Smooth muscle cell (in vitro differentiated cells): Measurements from ENCODE around the gene LPAR2. TPM values are rescaled to one million over a fixed set of nuclear protein-coding genes. Genes with fewer than 3 reads are reported as not detected.
"Not testable (repeated sequence)": the region's sequence is repeated elsewhere in the genome, so short reads cannot be mapped to it uniquely, and the experiment has no call there.

Experiments
- DNase-seq: peaks from one replicate; lab custom pipeline; 2025; ENCODE audit not compliant: unreplicated experiment; lab: John Stamatoyannopoulos, UW
- H2AFZ ChIP-seq: fragments of 200-600 bp; sonication (generic); 2 replicates; pipeline ENCODE4 v1.6.0; 2016; ENCODE audit warnings: antibody characterized with exemption, low read depth, mild to moderate bottlenecking
- H3F3A ChIP-seq: fragments of 200-600 bp; sonication (generic); 2 replicates; pipeline ENCODE4 v1.6.0; 2017; ENCODE audit warnings: antibody characterized with exemption, low read depth
- H3K27ac ChIP-seq: fragments of 200-600 bp; sonication (generic); 2 replicates; pipeline ENCODE4 v1.5.1; 2016; ENCODE audit warnings: low read depth, mild to moderate bottlenecking
- H3K27me3 ChIP-seq: fragments of 200-600 bp; sonication (generic); 2 replicates; pipeline ENCODE4 v1.6.1; 2016; ENCODE audit warnings: low read depth, mild to moderate bottlenecking
- H3K36me3 ChIP-seq: fragments of 200-600 bp; sonication (generic); 2 replicates; pipeline ENCODE4 v1.5.1; 2016; ENCODE audit warnings: low read depth
- H3K4me1 ChIP-seq: fragments of 200-600 bp; sonication (generic); 2 replicates; pipeline ENCODE4 v1.5.1; 2016; ENCODE audit warnings: low read depth
- H3K4me2 ChIP-seq: fragments of 200-600 bp; sonication (generic); 2 replicates; pipeline ENCODE4 v1.6.0; 2016; ENCODE audit warnings: mild to moderate bottlenecking
- H3K4me3 ChIP-seq: fragments of 200-600 bp; sonication (generic); 2 replicates; pipeline ENCODE4 v1.5.1; 2016; ENCODE audit warnings: mild to moderate bottlenecking
- H3K79me2 ChIP-seq: fragments of 200-600 bp; sonication (generic); 2 replicates; pipeline ENCODE4 v1.6.0; 2016; ENCODE audit warnings: low read depth, mild to moderate bottlenecking
- H3K9ac ChIP-seq: fragments of 200-600 bp; sonication (generic); 2 replicates; pipeline ENCODE4 v1.6.0; 2016; ENCODE audit warnings: low read depth
- H3K9me3 ChIP-seq: fragments of 200-600 bp; sonication (generic); replicated peaks from 2 replicates; pipeline ENCODE4 v1.5.1; 2016; ENCODE audit warnings: low read depth
- H4K20me1 ChIP-seq: fragments of 200-600 bp; sonication (generic); 2 replicates; pipeline ENCODE4 v1.6.0; 2016; ENCODE audit warnings: low read depth
- CTCF ChIP-seq: fragments of 200-600 bp; sonication (generic); IDR thresholded peaks from 2 replicates; pipeline ENCODE4 v1.5.1; 2017; ENCODE audit warnings: borderline replicate concordance, mild to moderate bottlenecking, antibody characterized with exemption; ENCODE audit not compliant: insufficient read depth, poor library complexity, severe bottlenecking
- WGBS: methylation state at CpG from one replicate; pipeline ENCODE4 v1.1.7; 2016; ENCODE audit warnings: low lambda C conversion rate; 5-methylcytosine and 5-hydroxymethylcytosine counted together
- polyA plus RNA-seq: library from polyadenylated mRNA; unstranded; fragments of >200 nt; fragmentation: Nextera tagmentation; extraction: Ambion mirVana; gene quantifications from 2 replicates; pipeline ENCODE4 v1.2.1, GENCODE V29; 2016
- total RNA-seq: library from RNA; depleted of rRNA; stranded (reverse); fragments of >200 nt; gene quantifications from 2 replicates; pipeline ENCODE4 v1.2.3, GENCODE V29; 2014

Gene LPAR2
- total and polyA plus RNA-seq, 2 experiments from 2014 or later: 13.2 to 20.1 TPM

- Histone ChIP-seq H3F3A (no peaks in the 10 kb centered on the region), H3K4me1 (peaks cover 9% of the 10 kb centered on the region), H2AFZ (no peak overlapping the region), H3K9me3 (no peaks in the 10 kb centered on the region), H3K27me3 (no peaks in the 10 kb centered on the region), H3K9ac (no peak overlapping the region), H3K79me2 (peaks cover 16% of the 10 kb centered on the region), H3K27ac (no peak overlapping the region), H3K36me3 (peaks cover 6% of the 10 kb centered on the region), H3K4me3 (no peak overlapping the region), H3K4me2 (no peak overlapping the region), H4K20me1 (no peaks in the 10 kb centered on the region)
- WGBS: 88% methylated on average over 3 of the region's 3 CpGs
- DNase-seq: no peak
- no peak for TF ChIP-seq CTCF
Observed at GRCh38 chr19:19672816-19673215, 44.8 kb upstream of the LPAR2 start.

GRCh38 chr19:19670070-19670551 lies 42.1 kb upstream of the LPAR2 start:
- Histone ChIP-seq H3K4me1 (peaks cover 9% of the 10 kb centered on the region), H3K27me3 (no peaks in the 10 kb centered on the region), H4K20me1 (no peaks in the 10 kb centered on the region), H3K9ac (no peak overlapping the region), H3K27ac (no peak overlapping the region), H3F3A (no peaks in the 10 kb centered on the region), H3K4me3 (peak overlapping the region; percentile 83), H3K36me3 (no peaks in the 10 kb centered on the region), H2AFZ (no peak overlapping the region), H3K4me2 (peak overlapping the region; percentile 95), H3K79me2 (peaks cover 16% of the 10 kb centered on the region), H3K9me3 (no peaks in the 10 kb centered on the region)
- DNase-seq: no peak
- no peak for TF ChIP-seq CTCF
- 57% methylated on average over 10 of the region's 10 CpGs for WGBS

GRCh38 chr19:19668230-19669012 lies 40.4 kb upstream of the LPAR2 start, which contains the start of gene ZNF101:
TSS of gene ZNF101 (plus strand) at chr19:19668839. CDS start at chr19:19668964, 125 bp downstream.
- Histone ChIP-seq H3K36me3 (no peaks in the 10 kb centered on the region), H4K20me1 (no peaks in the 10 kb centered on the region), H3K9me3 (no peaks in the 10 kb centered on the region), H2AFZ (peak within 1 kb of the TSS; percentile 75), H3K27ac (peak within 1 kb of the TSS; percentile 28), H3K4me1 (peaks cover 9% of the 10 kb centered on the region), H3K27me3 (no peaks in the 10 kb centered on the region), H3K4me2 (peak within 1 kb of the TSS; percentile 95), H3F3A (no peaks in the 10 kb centered on the region), H3K4me3 (peak within 1 kb of the TSS; percentile 83), H3K9ac (peak within 1 kb of the TSS; percentile 71), H3K79me2 (peaks cover 7% of the 10 kb centered on the region)
- no peak for TF ChIP-seq CTCF
- 9% methylated on average over 36 of the region's 36 CpGs for WGBS
- peak; percentile 51 for DNase-seq

- not testable (repeated sequence) for DNase-seq, H3K9ac ChIP-seq, H3K27ac ChIP-seq, H2AFZ ChIP-seq, H3K36me3 ChIP-seq, H3K4me2 ChIP-seq, H3K27me3 ChIP-seq, H3F3A ChIP-seq, H3K9me3 ChIP-seq, H3K4me3 ChIP-seq
- Histone ChIP-seq H3K79me2 (peaks cover 35% of the 10 kb centered on the region), H3K4me1 (peaks cover 23% of the 10 kb centered on the region), H4K20me1 (peaks cover 20% of the 10 kb centered on the region)
- 97% methylated on average over 22 of the region's 22 CpGs for WGBS
Observed at GRCh38 chr19:19665420-19665948, 37.5 kb upstream of the LPAR2 start.
